HepG2 (cell line): ENCODE measurements around the gene NEK6. TPM values are rescaled to one million over a fixed set of nuclear protein-coding genes. Genes with fewer than 3 reads are reported as not detected.

Experiments
- ATF7 ChIP-seq, 2 experiments: fragments of 450-650 bp in 1 of 2; sonication (generic) in 1 of 2; formaldehyde crosslinking in 1 of 2; IDR thresholded peaks; 2 replicates each; pipeline versions ENCODE4 v1.4.0 to v1.6.1; 2016 to 2020; ENCODE audit warnings: antibody characterized with exemption in 1 of 2, mild to moderate bottlenecking in 1 of 2, missing genetic modification reagents in 1 of 2
- FOXC1 ChIP-seq: sonication (generic); formaldehyde crosslinking; IDR thresholded peaks from 2 replicates; pipeline ENCODE4 v1.8.0; 2022; ENCODE audit warnings: mild to moderate bottlenecking, missing genetic modification reagents, borderline replicate concordance
- TERF1 ChIP-seq: sonication (generic); formaldehyde crosslinking; IDR thresholded peaks from 2 replicates; pipeline ENCODE4 v1.8.0; 2022; ENCODE audit warnings: mild to moderate bottlenecking, missing genetic modification reagents, moderate library complexity
- UBTF ChIP-seq: sonication (generic); formaldehyde crosslinking; IDR thresholded peaks from 2 replicates; pipeline ENCODE4 v1.4.0; 2020; ENCODE audit warnings: mild to moderate bottlenecking, missing genetic modification reagents
- ZBED4 ChIP-seq: sonication (generic); formaldehyde crosslinking; IDR thresholded peaks from 2 replicates; pipeline ENCODE4 v1.4.0; 2020; ENCODE audit warnings: missing genetic modification reagents, borderline replicate concordance
- ZBTB7A ChIP-seq: sonication (generic); formaldehyde crosslinking; IDR thresholded peaks from 2 replicates; pipeline ENCODE4 v1.8.0; 2022; ENCODE audit warnings: mild to moderate bottlenecking, missing genetic modification reagents
- ZNF570 ChIP-seq: sonication (generic); formaldehyde crosslinking; IDR thresholded peaks from 2 replicates; pipeline ENCODE4 v1.4.0; 2020; ENCODE audit warnings: mild to moderate bottlenecking, missing genetic modification reagents, borderline replicate concordance
- polyA plus RNA-seq, 8 experiments: library from polyadenylated mRNA; depleted of rRNA in 3 of 8; stranded (reverse) in 7 of 8; unstranded in 1 of 8; fragments of >200 nt; fragmentation: Illumina TruSeq in 4 of 8; extraction: Trizol in 4 of 8; gene quantifications; 2 replicates each; pipeline versions ENCODE4 v1.2.1 to v1.2.3, GENCODE V29; 2011 to 2016; ENCODE audit warnings: low read depth in 4 of 8, missing spikeins in 1 of 8, mixed read lengths in 1 of 8; ENCODE audit not compliant: insufficient read depth in 1 of 8
- total RNA-seq, 5 experiments: library from RNA; depleted of rRNA; stranded (reverse); fragments of >200 nt; fragmentation: Illumina TruSeq; extraction: Trizol; gene quantifications; 2 replicates each; pipeline ENCODE4 v1.2.3, GENCODE V29; 2016; ENCODE audit warnings: low read depth in 1 of 5
- TF ChIP-seq, protein P1 (sequence below): sonication (generic); formaldehyde crosslinking; IDR thresholded peaks from one replicate; pipeline ENCODE4 v1.5.1; 2020; ENCODE audit warnings: mild to moderate bottlenecking, missing genetic modification reagents; ENCODE audit errors: not compliant biosample characterization

Gene NEK6
- total and polyA plus RNA-seq, 2 of the 13 experiments (the other 11 are each of a cell fraction or from before 2014, with no cell fraction given) = 30.4 to 119 TPM

DNA sequence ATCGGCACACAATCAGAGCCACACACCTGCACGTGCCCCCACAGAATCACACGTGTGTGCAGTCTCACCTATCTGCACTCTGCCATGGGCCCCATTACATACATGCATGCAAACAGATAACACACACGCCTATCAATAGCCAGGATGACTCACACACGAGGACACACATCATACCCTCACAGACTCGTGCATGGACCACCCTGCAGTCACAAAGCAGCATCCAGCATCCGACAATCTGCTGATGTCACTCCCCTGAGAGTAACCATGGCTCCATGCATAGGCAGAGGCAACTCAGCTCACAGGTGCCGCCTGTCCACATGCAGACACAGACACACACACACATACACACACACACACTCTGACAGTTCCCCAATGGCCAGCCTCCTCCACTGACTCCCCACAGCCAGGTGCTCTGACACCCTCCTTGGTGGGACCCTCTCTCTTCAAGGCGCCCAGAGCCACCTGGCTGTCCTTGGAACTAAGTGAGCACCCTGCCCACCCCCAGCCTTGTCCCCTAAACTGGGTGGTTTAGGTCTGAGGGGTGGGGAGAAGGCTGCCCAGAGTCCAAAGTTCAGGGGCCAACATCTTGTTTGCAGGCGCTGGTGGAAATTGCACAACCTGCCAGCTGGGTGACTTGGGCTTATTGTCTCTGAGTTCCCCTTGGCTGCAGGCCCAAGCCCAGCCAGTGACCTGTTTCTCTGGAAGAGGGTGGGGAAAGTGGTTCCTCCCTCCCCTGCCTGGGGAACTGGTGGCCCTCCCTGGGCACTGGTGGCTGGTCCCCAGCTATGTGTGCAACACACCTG is 34.6 kb upstream of the NEK6 start (continued):
- TF ChIP-seq ZNF570 = no peak
- TF ChIP-seq, protein P1, sequence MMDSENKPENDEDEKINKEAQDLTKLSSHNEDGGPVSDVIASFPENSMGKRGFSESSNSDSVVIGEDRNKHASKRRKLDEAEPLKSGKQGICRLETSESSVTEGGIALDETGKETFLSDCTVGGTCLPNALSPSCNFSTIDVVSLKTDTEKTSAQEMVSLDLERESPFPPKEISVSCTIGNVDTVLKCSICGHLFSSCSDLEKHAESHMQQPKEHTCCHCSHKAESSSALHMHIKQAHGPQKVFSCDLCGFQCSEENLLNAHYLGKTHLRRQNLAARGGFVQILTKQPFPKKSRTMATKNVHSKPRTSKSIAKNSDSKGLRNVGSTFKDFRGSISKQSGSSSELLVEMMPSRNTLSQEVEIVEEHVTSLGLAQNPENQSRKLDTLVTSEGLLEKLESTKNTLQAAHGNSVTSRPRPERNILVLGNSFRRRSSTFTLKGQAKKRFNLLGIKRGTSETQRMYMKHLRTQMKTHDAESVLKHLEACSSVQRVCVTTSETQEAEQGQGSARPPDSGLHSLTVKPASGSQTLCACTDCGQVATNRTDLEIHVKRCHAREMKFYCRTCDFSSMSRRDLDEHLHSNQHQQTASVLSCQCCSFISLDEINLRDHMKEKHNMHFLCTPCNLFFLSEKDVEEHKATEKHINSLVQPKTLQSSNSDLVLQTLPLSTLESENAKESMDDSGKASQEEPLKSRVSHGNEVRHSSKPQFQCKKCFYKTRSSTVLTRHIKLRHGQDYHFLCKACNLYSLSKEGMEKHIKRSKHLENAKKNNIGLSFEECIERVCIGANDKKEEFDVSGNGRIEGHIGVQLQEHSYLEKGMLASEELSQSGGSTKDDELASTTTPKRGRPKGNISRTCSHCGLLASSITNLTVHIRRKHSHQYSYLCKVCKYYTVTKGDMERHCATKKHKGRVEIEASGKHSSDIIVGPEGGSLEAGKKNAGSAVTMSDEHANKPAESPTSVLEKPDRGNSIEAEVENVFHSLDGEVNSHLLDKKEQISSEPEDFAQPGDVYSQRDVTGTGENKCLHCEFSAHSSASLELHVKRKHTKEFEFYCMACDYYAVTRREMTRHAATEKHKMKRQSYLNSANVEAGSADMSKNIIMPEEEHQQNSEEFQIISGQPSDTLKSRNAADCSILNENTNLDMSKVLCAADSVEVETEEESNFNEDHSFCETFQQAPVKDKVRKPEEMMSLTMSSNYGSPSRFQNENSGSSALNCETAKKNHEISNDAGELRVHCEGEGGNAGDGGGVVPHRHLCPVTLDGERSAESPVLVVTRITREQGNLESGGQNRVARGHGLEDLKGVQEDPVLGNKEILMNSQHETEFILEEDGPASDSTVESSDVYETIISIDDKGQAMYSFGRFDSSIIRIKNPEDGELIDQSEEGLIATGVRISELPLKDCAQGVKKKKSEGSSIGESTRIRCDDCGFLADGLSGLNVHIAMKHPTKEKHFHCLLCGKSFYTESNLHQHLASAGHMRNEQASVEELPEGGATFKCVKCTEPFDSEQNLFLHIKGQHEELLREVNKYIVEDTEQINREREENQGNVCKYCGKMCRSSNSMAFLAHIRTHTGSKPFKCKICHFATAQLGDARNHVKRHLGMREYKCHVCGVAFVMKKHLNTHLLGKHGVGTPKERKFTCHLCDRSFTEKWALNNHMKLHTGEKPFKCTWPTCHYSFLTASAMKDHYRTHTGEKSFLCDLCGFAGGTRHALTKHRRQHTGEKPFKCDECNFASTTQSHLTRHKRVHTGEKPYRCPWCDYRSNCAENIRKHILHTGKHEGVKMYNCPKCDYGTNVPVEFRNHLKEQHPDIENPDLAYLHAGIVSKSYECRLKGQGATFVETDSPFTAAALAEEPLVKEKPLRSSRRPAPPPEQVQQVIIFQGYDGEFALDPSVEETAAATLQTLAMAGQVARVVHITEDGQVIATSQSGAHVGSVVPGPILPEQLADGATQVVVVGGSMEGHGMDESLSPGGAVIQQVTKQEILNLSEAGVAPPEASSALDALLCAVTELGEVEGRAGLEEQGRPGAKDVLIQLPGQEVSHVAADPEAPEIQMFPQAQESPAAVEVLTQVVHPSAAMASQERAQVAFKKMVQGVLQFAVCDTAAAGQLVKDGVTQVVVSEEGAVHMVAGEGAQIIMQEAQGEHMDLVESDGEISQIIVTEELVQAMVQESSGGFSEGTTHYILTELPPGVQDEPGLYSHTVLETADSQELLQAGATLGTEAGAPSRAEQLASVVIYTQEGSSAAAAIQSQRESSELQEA = peak; percentile 83
- TF ChIP-seq ZBED4 (CRISPR knock-in tag) = peak; percentile 93
- TF ChIP-seq FOXC1 = peak; percentile 70; the same call in 1 of the 2 replicates
- TF ChIP-seq ZBTB7A = peak; percentile 97
- no peak for TF ChIP-seq TERF1 (CRISPR knock-in tag)
- TF ChIP-seq ATF7 (IDR thresholded peaks at IDR 0.05) = no peak
- TF ChIP-seq ATF7 (CRISPR knock-in tag; IDR thresholded peaks at IDR 0.05) = peak; percentile 84
- TF ChIP-seq UBTF (CRISPR knock-in tag) = peak; percentile 79
